Neural progenitor cell (in vitro differentiated cells): Measurements from ENCODE around the gene ARPC4.

Source experiments
- CTCF ChIP-seq: fragments of 200-600 bp; sonication (generic); IDR thresholded peaks from 2 replicates; pipeline ENCODE4 v1.5.1; 2017; ENCODE audit warnings: antibody characterized with exemption, mild to moderate bottlenecking
- EZH2 ChIP-seq: fragments of 200-600 bp; sonication (generic); IDR thresholded peaks from 2 replicates; pipeline ENCODE4 v1.6.1; 2017; ENCODE audit warnings: antibody characterized with exemption, mild to moderate bottlenecking, moderate library complexity
- EZH2phosphoT487 ChIP-seq: fragments of 200-600 bp; sonication (generic); IDR thresholded peaks from 2 replicates; pipeline ENCODE4 v1.6.1; 2017; ENCODE audit warnings: antibody characterized with exemption

GRCh38 chr3:9838856-9839255, 46.0 kb downstream of the ARPC4 start:
- TF ChIP-seq CTCF (no peak), EZH2 (no peak), EZH2phosphoT487 (no peak)
